A673 (cell line): ENCODE measurements around the gene NANOG.
"Not testable (repeated sequence)": the region's sequence is repeated elsewhere in the genome, so short reads cannot be mapped to it uniquely, and the experiment has no call there.

Source experiments
- CTCF ChIP-seq: fragments of 300-800, 200-600 bp; sonication (generic); conservative IDR thresholded peaks from 2 replicates; pipeline ENCODE4 v1.5.1; 2017; ENCODE audit warnings: low read depth, mild to moderate bottlenecking, antibody characterized with exemption, low read length, moderate library complexity, mixed read lengths
- EZH2 ChIP-seq: fragments of 200-600 bp; sonication (generic); IDR thresholded peaks from 2 replicates; pipeline ENCODE4 v1.6.1; 2017; ENCODE audit warnings: borderline replicate concordance, low read depth, mild to moderate bottlenecking, mixed read lengths, antibody characterized with exemption, low read length; ENCODE audit not compliant: poor library complexity, severe bottlenecking

- not testable (repeated sequence) for TF ChIP-seq CTCF, EZH2
Observed at GRCh38 chr12:7839226-7839625, 50.0 kb downstream of the NANOG start.
